HCEC 1CT (cell line): Measurements from ENCODE around the gene KBTBD6.
"Not testable (repeated sequence)": the region's sequence is repeated elsewhere in the genome, so short reads cannot be mapped to it uniquely, and the experiment has no call there.

ENCODE experiments used
- DNase-seq: peaks from one replicate; pipeline ENCODE4 v3.0.0-alpha.2; 2017

KBTBD6 gene

GRCh38 chr13:41133951-41134350 is 1.3 kb upstream of the KBTBD6 start:
- no peak for DNase-seq

- not testable (repeated sequence) for DNase-seq
Measured at GRCh38 chr13:41131660-41132511, 716 bp downstream of the KBTBD6 start.

- DNase-seq, result not testable (repeated sequence)
Measured at GRCh38 chr13:41131189-41131588, 1.4 kb downstream of the KBTBD6 start.

- DNase-seq, result peak; percentile 26
Measured at GRCh38 chr13:41130356-41130755, 2.2 kb downstream of the KBTBD6 start.

- no peak for DNase-seq
Measured at GRCh38 chr13:41127701-41128100, 4.9 kb downstream of the KBTBD6 start.

- no peak for DNase-seq
Measured at GRCh38 chr13:41122838-41123237, 9.8 kb downstream of the KBTBD6 start.

- no peak for DNase-seq
Measured at GRCh38 chr13:41117869-41118268, 14.7 kb downstream of the KBTBD6 start.

GRCh38 chr13:41111454-41111853 is 21.1 kb downstream of the KBTBD6 start:
- peak; percentile 72 for DNase-seq

GRCh38 chr13:41107584-41108014 is 25.0 kb downstream of the KBTBD6 start:
- DNase-seq, result no peak

GRCh38 chr13:41107104-41107571 is 25.5 kb downstream of the KBTBD6 start:
- no peak for DNase-seq

GRCh38 chr13:41099986-41100385 is 32.6 kb downstream of the KBTBD6 start:
- DNase-seq, result no peak

GRCh38 chr13:41098761-41099160 is 33.8 kb downstream of the KBTBD6 start:
- no peak for DNase-seq

- DNase-seq, result not testable (repeated sequence)
Measured at GRCh38 chr13:41095681-41096080, 36.9 kb downstream of the KBTBD6 start.

GRCh38 chr13:41085961-41086585 is 46.5 kb downstream of the KBTBD6 start:
- DNase-seq, result no peak

GRCh38 chr13:41079725-41080124 is 52.9 kb downstream of the KBTBD6 start:
- no peak for DNase-seq
